GM12801 (cell line): Measurements from ENCODE around the gene SYN1.

ENCODE experiments used
- CTCF ChIP-seq: IDR thresholded peaks from one replicate; pipeline ENCODE4 v1.5.1; 2011; ENCODE audit warnings: control low read depth; ENCODE audit not compliant: insufficient read length; ENCODE audit errors: extremely low read depth

The SYN1 gene

GRCh38 chrX:47619486-47620302, at the start of gene SYN1:
TSS of gene SYN1 (minus strand) at chrX:47619857. CDS start at chrX:47619728, 129 bp downstream.
- TF ChIP-seq CTCF = no peak

- TF ChIP-seq CTCF = no peak
These were observed 45.1 kb upstream of the SYN1 start for GRCh38 chrX:47664737-47665136.

- no peak for TF ChIP-seq CTCF
These were observed 42.5 kb upstream of the SYN1 start for GRCh38 chrX:47662144-47662657.

GRCh38 chrX:47661539-47661938, 41.9 kb upstream of the SYN1 start:
- no peak for TF ChIP-seq CTCF

- TF ChIP-seq CTCF = no peak
These were observed 39.7 kb upstream of the SYN1 start for GRCh38 chrX:47659421-47659726.

- no peak for TF ChIP-seq CTCF
These were observed 39.2 kb upstream of the SYN1 start, which contains the start of gene UXT for GRCh38 chrX:47658684-47659420. TSS of gene UXT (minus strand) at chrX:47659180. CDS start at chrX:47658927, 253 bp downstream.

GRCh38 chrX:47658301-47658683, 38.6 kb upstream of the SYN1 start:
- no peak for TF ChIP-seq CTCF
